Measurements from ENCODE around the gene WDR45.
A peak's percentile ranks its signal among the peaks of the same experiment; 100 is the strongest.

The WDR45 gene

DNA sequence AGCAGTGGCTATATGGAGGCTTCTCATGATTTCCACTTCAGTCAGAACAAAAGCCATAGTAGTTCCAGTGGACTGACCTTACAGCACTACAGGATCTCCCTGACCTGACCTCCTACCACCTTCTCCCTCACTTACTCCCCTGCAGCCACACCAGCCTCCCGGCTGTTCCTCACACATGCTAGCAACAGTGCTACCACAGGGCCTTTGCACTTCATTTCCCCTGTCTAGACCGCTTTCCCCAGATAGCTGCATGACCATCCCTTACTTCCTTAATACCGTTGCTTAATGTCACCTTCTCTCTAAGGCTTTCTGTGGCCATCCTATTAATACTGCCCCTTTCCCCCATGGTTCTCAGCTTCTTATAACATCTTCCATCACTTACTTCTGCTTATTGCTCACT lies 30.7 kb upstream of the WDR45 start:
- Histone ChIP-seq H3K4me1 (ENCODE audit: control insufficient read depth, insufficient read depth, low read length) (no peaks in the 10 kb centered on the region), H3K36me3 (ENCODE audit: control insufficient read depth in 2 of 2, insufficient read depth in 1 of 2, low read length in 2 of 2) (peaks cover 9 to 44% of the 10 kb centered on the region in 2 experiments; a peak in 2 of 3 replicates), H3K27ac (ENCODE audit: extremely low read depth, low read depth, low read length) (no peak overlapping the region), H3K9me3 (ENCODE audit: control insufficient read depth, insufficient read depth, low read depth, low read length) (no peaks in the 10 kb centered on the region), H3K4me3 (ENCODE audit: low read depth, low read length) (no peak overlapping the region)
- TF ChIP-seq FEZF1 (tag by site-specific recombination; IDR thresholded peaks at IDR 0.05): no peak
- TF ChIP-seq ZNF623 (tag by site-specific recombination; IDR thresholded peaks at IDR 0.05): peak; percentile 94
- ChIA-PET POLR2A (interaction anchor here (1.1 kb wide), 1 partner anchor 10 kb away, joined by 3 read pairs; no protein-coding TSS in a partner anchor), CTCF (interaction anchor here (0.8 kb wide), 1 partner anchor 620 kb away, joined by 5 read pairs; no protein-coding TSS in a partner anchor)

DNA sequence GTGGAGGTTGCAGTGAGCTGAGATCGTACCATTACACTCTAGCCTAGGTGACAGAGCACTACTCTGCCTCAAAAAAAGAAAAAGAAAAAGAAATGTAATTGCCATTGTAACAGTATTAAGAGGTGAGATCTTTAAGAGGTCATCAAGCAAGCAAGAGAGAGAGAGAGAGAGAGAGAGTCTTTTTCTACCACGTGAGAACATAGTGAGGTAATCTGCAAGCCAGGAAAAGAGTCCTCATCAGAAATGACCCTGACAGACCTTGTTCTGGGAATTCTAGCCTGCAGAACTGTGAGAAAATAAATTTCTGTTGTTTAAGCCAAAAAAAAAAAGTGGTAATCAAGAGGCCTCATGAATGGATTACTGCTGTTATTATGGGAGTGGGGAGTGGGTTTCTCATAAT lies 29.0 kb upstream of the WDR45 start:
- H3K36me3 ChIP-seq (ENCODE audit: control insufficient read depth in 2 of 2, insufficient read depth in 1 of 2, low read length in 2 of 2): peaks cover 4 to 36% of the 10 kb centered on the region in 2 experiments; a peak in 2 of 3 replicates
- POLR2A ChIA-PET: no interaction called here
- CTCF ChIA-PET: no interaction called here
- H3K4me1 ChIP-seq (ENCODE audit: control insufficient read depth, insufficient read depth, low read length): no peaks in the 10 kb centered on the region
- no peak overlapping the region for H3K4me3 ChIP-seq (ENCODE audit: low read depth, low read length)
- H3K27ac ChIP-seq (ENCODE audit: extremely low read depth, low read depth, low read length): no peak overlapping the region
- TF ChIP-seq, protein P1, sequence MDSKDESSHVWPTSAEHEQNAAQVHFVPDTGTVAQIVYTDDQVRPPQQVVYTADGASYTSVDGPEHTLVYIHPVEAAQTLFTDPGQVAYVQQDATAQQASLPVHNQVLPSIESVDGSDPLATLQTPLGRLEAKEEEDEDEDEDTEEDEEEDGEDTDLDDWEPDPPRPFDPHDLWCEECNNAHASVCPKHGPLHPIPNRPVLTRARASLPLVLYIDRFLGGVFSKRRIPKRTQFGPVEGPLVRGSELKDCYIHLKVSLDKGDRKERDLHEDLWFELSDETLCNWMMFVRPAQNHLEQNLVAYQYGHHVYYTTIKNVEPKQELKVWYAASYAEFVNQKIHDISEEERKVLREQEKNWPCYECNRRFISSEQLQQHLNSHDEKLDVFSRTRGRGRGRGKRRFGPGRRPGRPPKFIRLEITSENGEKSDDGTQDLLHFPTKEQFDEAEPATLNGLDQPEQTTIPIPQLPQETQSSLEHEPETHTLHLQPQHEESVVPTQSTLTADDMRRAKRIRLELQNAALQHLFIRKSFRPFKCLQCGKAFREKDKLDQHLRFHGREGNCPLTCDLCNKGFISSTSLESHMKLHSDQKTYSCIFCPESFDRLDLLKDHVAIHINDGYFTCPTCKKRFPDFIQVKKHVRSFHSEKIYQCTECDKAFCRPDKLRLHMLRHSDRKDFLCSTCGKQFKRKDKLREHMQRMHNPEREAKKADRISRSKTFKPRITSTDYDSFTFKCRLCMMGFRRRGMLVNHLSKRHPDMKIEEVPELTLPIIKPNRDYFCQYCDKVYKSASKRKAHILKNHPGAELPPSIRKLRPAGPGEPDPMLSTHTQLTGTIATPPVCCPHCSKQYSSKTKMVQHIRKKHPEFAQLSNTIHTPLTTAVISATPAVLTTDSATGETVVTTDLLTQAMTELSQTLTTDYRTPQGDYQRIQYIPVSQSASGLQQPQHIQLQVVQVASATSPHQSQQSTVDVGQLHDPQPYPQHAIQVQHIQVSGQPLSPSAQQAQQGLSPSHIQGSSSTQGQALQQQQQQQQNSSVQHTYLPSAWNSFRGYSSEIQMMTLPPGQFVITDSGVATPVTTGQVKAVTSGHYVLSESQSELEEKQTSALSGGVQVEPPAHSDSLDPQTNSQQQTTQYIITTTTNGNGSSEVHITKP (tag by site-specific recombination; IDR thresholded peaks at IDR 0.05): 0 out of 2 replicates have a peak, but pooled peaks have one; percentile 27
- TF ChIP-seq ZNF112 (tag by site-specific recombination; IDR thresholded peaks at IDR 0.05): no peak
- H3K9me3 ChIP-seq (ENCODE audit: control insufficient read depth, insufficient read depth, low read depth, low read length): no peaks in the 10 kb centered on the region

DNA sequence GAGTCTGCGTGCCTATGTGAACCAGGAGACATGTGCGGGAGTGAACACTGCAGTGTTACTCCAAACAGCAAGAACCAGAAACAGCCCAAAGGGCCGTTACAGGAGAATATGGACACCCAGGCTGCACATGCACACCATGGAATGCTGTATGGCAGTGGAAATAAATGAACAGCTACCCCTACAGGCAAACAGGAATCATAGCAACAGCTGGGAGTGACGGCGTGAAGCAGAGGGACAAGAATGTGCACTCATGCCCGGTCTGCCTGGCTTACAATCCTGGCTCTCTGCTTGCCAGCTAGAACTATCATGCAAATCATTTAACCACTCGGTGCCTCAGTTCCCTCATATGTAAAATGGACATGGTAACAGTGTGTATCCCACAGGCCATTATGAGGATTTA lies 27.2 kb upstream of the WDR45 start:
- Histone ChIP-seq H3K27ac (ENCODE audit: extremely low read depth, low read depth, low read length) (no peak overlapping the region), H3K9me3 (ENCODE audit: control insufficient read depth, insufficient read depth, low read depth, low read length) (no peaks in the 10 kb centered on the region), H3K4me1 (ENCODE audit: control insufficient read depth, insufficient read depth, low read length) (no peaks in the 10 kb centered on the region), H3K4me3 (ENCODE audit: low read depth, low read length) (no peak overlapping the region), H3K36me3 (ENCODE audit: control insufficient read depth in 2 of 2, insufficient read depth in 1 of 2, low read length in 2 of 2) (peaks cover 4 to 20% of the 10 kb centered on the region in 2 experiments; a peak in 2 of 3 replicates)
- POLR2A ChIA-PET: interaction anchor here (0.6 kb wide), 1 partner anchor 37 kb away, joined by 3 read pairs; no protein-coding TSS in a partner anchor
- TF ChIP-seq, protein P2, sequence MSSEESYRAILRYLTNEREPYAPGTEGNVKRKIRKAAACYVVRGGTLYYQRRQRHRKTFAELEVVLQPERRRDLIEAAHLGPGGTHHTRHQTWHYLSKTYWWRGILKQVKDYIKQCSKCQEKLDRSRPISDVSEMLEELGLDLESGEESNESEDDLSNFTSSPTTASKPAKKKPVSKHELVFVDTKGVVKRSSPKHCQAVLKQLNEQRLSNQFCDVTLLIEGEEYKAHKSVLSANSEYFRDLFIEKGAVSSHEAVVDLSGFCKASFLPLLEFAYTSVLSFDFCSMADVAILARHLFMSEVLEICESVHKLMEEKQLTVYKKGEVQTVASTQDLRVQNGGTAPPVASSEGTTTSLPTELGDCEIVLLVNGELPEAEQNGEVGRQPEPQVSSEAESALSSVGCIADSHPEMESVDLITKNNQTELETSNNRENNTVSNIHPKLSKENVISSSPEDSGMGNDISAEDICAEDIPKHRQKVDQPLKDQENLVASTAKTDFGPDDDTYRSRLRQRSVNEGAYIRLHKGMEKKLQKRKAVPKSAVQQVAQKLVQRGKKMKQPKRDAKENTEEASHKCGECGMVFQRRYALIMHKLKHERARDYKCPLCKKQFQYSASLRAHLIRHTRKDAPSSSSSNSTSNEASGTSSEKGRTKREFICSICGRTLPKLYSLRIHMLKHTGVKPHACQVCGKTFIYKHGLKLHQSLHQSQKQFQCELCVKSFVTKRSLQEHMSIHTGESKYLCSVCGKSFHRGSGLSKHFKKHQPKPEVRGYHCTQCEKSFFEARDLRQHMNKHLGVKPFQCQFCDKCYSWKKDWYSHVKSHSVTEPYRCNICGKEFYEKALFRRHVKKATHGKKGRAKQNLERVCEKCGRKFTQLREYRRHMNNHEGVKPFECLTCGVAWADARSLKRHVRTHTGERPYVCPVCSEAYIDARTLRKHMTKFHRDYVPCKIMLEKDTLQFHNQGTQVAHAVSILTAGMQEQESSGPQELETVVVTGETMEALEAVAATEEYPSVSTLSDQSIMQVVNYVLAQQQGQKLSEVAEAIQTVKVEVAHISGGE (tag by site-specific recombination; conservative IDR thresholded peaks at IDR 0.05; ENCODE audit: low read depth): no peak
- TF ChIP-seq, protein P3, sequence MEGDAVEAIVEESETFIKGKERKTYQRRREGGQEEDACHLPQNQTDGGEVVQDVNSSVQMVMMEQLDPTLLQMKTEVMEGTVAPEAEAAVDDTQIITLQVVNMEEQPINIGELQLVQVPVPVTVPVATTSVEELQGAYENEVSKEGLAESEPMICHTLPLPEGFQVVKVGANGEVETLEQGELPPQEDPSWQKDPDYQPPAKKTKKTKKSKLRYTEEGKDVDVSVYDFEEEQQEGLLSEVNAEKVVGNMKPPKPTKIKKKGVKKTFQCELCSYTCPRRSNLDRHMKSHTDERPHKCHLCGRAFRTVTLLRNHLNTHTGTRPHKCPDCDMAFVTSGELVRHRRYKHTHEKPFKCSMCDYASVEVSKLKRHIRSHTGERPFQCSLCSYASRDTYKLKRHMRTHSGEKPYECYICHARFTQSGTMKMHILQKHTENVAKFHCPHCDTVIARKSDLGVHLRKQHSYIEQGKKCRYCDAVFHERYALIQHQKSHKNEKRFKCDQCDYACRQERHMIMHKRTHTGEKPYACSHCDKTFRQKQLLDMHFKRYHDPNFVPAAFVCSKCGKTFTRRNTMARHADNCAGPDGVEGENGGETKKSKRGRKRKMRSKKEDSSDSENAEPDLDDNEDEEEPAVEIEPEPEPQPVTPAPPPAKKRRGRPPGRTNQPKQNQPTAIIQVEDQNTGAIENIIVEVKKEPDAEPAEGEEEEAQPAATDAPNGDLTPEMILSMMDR (tag by site-specific recombination; IDR thresholded peaks at IDR 0.05): peak; percentile 43; the same call in 1 of the 2 replicates
- peak; percentile 54 for TF ChIP-seq ZNF654 (tag by site-specific recombination; IDR thresholded peaks at IDR 0.05; ENCODE audit: low read depth)
- TF ChIP-seq YY2 (tag by site-specific recombination; IDR thresholded peaks at IDR 0.05): no peak
- TF ChIP-seq, protein P4, sequence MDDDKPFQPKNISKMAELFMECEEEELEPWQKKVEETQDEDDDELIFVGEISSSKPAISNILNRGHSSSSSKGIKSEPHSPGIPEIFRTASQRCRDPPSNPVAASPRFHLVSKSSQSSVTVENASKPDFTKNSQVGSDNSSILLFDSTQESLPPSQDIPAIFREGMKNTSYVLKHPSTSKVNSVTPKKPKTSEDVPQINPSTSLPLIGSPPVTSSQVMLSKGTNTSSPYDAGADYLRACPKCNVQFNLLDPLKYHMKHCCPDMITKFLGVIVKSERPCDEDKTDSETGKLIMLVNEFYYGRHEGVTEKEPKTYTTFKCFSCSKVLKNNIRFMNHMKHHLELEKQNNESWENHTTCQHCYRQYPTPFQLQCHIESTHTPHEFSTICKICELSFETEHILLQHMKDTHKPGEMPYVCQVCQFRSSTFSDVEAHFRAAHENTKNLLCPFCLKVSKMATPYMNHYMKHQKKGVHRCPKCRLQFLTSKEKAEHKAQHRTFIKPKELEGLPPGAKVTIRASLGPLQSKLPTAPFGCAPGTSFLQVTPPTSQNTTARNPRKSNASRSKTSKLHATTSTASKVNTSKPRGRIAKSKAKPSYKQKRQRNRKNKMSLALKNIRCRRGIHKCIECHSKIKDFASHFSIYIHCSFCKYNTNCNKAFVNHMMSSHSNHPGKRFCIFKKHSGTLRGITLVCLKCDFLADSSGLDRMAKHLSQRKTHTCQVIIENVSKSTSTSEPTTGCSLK (tag by site-specific recombination; IDR thresholded peaks at IDR 0.05): no peak
- no peak for TF ChIP-seq EGR2 (tag by site-specific recombination; IDR thresholded peaks at IDR 0.05; ENCODE audit: low read depth)
- CTCF ChIA-PET: interaction anchor here (0.6 to 1.3 kb wide), 5 partner anchors 10 to 488 kb away, joined by 3 to 4 read pairs (median 3); no protein-coding TSS in a partner anchor

Data from HEK293 (cell line).